GM23338 (cell line): ENCODE data around the gene WWOX.

Source experiments
- CREB1 ChIP-seq: fragments of 250-450 bp; sonication (Bioruptor Pico); IDR thresholded peaks from 2 replicates; pipeline ENCODE4 v1.5.0; 2020; ENCODE audit warnings: low read depth, mild to moderate bottlenecking, moderate library complexity
- ETS1 ChIP-seq: IDR thresholded peaks from 2 replicates; pipeline ENCODE4 v1.6.1; 2016; ENCODE audit warnings: antibody characterized with exemption
- EZH2 ChIP-seq: fragments of 200-600 bp; sonication (generic); IDR thresholded peaks from one replicate; pipeline ENCODE4 v1.8.0; 2017; ENCODE audit warnings: antibody characterized with exemption, mild to moderate bottlenecking, low read depth; ENCODE audit not compliant: unreplicated experiment
- EZH2phosphoT487 ChIP-seq: fragments of 200-600 bp; sonication (generic); IDR thresholded peaks from one replicate; pipeline ENCODE4 v1.8.1; 2018; ENCODE audit warnings: antibody characterized with exemption; ENCODE audit not compliant: unreplicated experiment
- POLR2AphosphoS5 ChIP-seq: IDR thresholded peaks from 2 replicates; pipeline ENCODE4 v1.6.1; 2016; ENCODE audit warnings: antibody characterized with exemption, low read depth
- STAT1 ChIP-seq: IDR thresholded peaks from one replicate; pipeline ENCODE4 v1.6.1; 2016; ENCODE audit warnings: antibody characterized with exemption; ENCODE audit not compliant: unreplicated experiment
- ZNF114 ChIP-seq: fragments of 250-450 bp; sonication (Bioruptor Pico); IDR thresholded peaks from 2 replicates; pipeline ENCODE4 v1.5.0; 2020; ENCODE audit warnings: mild to moderate bottlenecking, moderate library complexity
- ZNF331 ChIP-seq: fragments of 250-450 bp; sonication (Bioruptor Pico); IDR thresholded peaks from 2 replicates; pipeline ENCODE4 v1.5.0; 2020; ENCODE audit warnings: low read depth, mild to moderate bottlenecking, moderate library complexity
- TF ChIP-seq, protein P1 (sequence below): IDR thresholded peaks from one replicate; pipeline ENCODE4 v1.6.1; 2018; ENCODE audit warnings: antibody characterized with exemption; ENCODE audit not compliant: unreplicated experiment
- TF ChIP-seq, protein P2 (sequence below), 2 experiments: fragments of 200-600 bp in 1 of 2; sonication (generic) in 1 of 2; conservative IDR thresholded peaks; 2 replicates each; pipeline versions ENCODE4 v1.5.1 to v1.6.1; 2016 to 2017; ENCODE audit warnings: antibody characterized with exemption in 2 of 2, low read depth in 2 of 2, mild to moderate bottlenecking in 2 of 2, moderate library complexity in 1 of 2

- TF ChIP-seq EZH2 (no peak), POLR2AphosphoS5 (no peak), EZH2phosphoT487 (no peak), CREB1 (CRISPR knock-in tag) (no peak), ETS1 (no peak), ZNF114 (CRISPR knock-in tag) (no peak), STAT1 (no peak), ZNF331 (CRISPR knock-in tag) (no peak)
- TF ChIP-seq, protein P1, sequence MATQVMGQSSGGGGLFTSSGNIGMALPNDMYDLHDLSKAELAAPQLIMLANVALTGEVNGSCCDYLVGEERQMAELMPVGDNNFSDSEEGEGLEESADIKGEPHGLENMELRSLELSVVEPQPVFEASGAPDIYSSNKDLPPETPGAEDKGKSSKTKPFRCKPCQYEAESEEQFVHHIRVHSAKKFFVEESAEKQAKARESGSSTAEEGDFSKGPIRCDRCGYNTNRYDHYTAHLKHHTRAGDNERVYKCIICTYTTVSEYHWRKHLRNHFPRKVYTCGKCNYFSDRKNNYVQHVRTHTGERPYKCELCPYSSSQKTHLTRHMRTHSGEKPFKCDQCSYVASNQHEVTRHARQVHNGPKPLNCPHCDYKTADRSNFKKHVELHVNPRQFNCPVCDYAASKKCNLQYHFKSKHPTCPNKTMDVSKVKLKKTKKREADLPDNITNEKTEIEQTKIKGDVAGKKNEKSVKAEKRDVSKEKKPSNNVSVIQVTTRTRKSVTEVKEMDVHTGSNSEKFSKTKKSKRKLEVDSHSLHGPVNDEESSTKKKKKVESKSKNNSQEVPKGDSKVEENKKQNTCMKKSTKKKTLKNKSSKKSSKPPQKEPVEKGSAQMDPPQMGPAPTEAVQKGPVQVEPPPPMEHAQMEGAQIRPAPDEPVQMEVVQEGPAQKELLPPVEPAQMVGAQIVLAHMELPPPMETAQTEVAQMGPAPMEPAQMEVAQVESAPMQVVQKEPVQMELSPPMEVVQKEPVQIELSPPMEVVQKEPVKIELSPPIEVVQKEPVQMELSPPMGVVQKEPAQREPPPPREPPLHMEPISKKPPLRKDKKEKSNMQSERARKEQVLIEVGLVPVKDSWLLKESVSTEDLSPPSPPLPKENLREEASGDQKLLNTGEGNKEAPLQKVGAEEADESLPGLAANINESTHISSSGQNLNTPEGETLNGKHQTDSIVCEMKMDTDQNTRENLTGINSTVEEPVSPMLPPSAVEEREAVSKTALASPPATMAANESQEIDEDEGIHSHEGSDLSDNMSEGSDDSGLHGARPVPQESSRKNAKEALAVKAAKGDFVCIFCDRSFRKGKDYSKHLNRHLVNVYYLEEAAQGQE, result no peak
- TF ChIP-seq, protein P2, sequence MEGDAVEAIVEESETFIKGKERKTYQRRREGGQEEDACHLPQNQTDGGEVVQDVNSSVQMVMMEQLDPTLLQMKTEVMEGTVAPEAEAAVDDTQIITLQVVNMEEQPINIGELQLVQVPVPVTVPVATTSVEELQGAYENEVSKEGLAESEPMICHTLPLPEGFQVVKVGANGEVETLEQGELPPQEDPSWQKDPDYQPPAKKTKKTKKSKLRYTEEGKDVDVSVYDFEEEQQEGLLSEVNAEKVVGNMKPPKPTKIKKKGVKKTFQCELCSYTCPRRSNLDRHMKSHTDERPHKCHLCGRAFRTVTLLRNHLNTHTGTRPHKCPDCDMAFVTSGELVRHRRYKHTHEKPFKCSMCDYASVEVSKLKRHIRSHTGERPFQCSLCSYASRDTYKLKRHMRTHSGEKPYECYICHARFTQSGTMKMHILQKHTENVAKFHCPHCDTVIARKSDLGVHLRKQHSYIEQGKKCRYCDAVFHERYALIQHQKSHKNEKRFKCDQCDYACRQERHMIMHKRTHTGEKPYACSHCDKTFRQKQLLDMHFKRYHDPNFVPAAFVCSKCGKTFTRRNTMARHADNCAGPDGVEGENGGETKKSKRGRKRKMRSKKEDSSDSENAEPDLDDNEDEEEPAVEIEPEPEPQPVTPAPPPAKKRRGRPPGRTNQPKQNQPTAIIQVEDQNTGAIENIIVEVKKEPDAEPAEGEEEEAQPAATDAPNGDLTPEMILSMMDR (conservative IDR thresholded peaks at IDR 0.05; ENCODE audit: low read depth in 2 of 2), result no peak
Measured at GRCh38 chr16:79143026-79143425, 1043.6 kb downstream of the WWOX start.
